Psoas muscle (tissue), 8 donors: ENCODE results near the gene SMCO4. TPM values are rescaled to one million over a fixed set of nuclear protein-coding genes. Genes with fewer than 3 reads are reported as not detected.

ENCODE experiments used
- ATAC-seq, 4 donors: fragments of 200-7000 bp; cut with Tn5 transposase; one replicate each; pipeline ENCODE4 v1.9.1; 2020; ENCODE audit warnings: moderate library complexity in 3 of 4, mild to moderate bottlenecking in 2 of 4
- DNase-seq, 2 donors: peaks; one replicate each; pipeline ENCODE4 v3.0.0-alpha.2; 2020
- H3K27ac ChIP-seq: fragments of 200-600 bp; one replicate; pipeline ENCODE4 v1.8.0; 2022
- H3K27me3 ChIP-seq, 3 donors: fragments of 200-600 bp in 1 of 3; one replicate each; pipeline versions ENCODE4 v1.6.1 to v1.8.0; 2013 to 2022; ENCODE audit warnings: low read length in 2 of 3, mild to moderate bottlenecking in 2 of 3, moderate library complexity in 1 of 3; ENCODE audit not compliant: insufficient read depth in 3 of 3
- H3K36me3 ChIP-seq, 2 donors: fragments of 200-600 bp in 1 of 2; one replicate each; pipeline versions ENCODE4 v1.6.1 to v1.8.0; 2013 to 2022; ENCODE audit warnings: low read depth in 1 of 2, mild to moderate bottlenecking in 1 of 2, moderate library complexity in 1 of 2; ENCODE audit not compliant: insufficient read depth in 1 of 2
- H3K4me1 ChIP-seq: fragments of 200-600 bp; one replicate; pipeline ENCODE4 v1.8.0; 2022
- H3K4me3 ChIP-seq: fragments of 200-600 bp; one replicate; pipeline ENCODE4 v1.8.0; 2022; ENCODE audit warnings: mild to moderate bottlenecking
- H3K9me3 ChIP-seq: fragments of 200-600 bp; one replicate; pipeline ENCODE4 v1.8.0; 2022
- WGBS, 3 donors: extraction: QIAGEN DNeasy Blood & Tissue Kit; methylation state at CpG; one replicate each; pipeline versions ENCODE4 v1.1.6 to v1.1.7; 2013; 5-methylcytosine and 5-hydroxymethylcytosine counted together
- intact Hi-C, 2 donors: fragments of 100-400 bp; cut with DNase I; formaldehyde crosslinking; loops; one replicate each; pipeline versions ENCODE4 v1.11.0 to v1.14.2; 2022
- polyA plus RNA-seq, 3 donors: library from polyadenylated mRNA; stranded (reverse); fragments of 200-250 nt; gene quantifications; one replicate each; pipeline ENCODE4 v1.2.3, GENCODE V29; 2013
- total RNA-seq, 4 donors: library from RNA; stranded (reverse); fragmentation: NEBNext Ultra II Directional in 2 of 4; extraction: Animal tissue kit (Norgen Biotek cat#: 25700) in 2 of 4; gene quantifications; one replicate each; pipeline versions ENCODE4 v1.2.1 to v1.2.4, GENCODE V29; 2021 to 2023
- TF ChIP-seq, protein P1 (sequence below): fragments of 200-600 bp; IDR thresholded peaks from one replicate; pipeline ENCODE4 v1.8.0; 2022; ENCODE audit warnings: antibody characterized with exemption
- donor health status: healthy with polysubstance abuse.
- donor health status: DM: no; HTN: no; CAD: no; lungs with moderate emphysema.
- donor health status: Bipolar disorder and iron deficiency.
- donor health status: healthy.
- donor health status: DM: yes; HTN: yes; CAD: no.
- donor health status: DM: no; HTN: no; CAD: no.
- donor health status: DM: no; HTN: no; CAD: no.
- donor health status: DM: yes; HTN: yes; CAD: no.

The SMCO4 gene
- total and polyA plus RNA-seq, 7 donors: 3.5 to 21.8 (median 8.6) TPM

DNA sequence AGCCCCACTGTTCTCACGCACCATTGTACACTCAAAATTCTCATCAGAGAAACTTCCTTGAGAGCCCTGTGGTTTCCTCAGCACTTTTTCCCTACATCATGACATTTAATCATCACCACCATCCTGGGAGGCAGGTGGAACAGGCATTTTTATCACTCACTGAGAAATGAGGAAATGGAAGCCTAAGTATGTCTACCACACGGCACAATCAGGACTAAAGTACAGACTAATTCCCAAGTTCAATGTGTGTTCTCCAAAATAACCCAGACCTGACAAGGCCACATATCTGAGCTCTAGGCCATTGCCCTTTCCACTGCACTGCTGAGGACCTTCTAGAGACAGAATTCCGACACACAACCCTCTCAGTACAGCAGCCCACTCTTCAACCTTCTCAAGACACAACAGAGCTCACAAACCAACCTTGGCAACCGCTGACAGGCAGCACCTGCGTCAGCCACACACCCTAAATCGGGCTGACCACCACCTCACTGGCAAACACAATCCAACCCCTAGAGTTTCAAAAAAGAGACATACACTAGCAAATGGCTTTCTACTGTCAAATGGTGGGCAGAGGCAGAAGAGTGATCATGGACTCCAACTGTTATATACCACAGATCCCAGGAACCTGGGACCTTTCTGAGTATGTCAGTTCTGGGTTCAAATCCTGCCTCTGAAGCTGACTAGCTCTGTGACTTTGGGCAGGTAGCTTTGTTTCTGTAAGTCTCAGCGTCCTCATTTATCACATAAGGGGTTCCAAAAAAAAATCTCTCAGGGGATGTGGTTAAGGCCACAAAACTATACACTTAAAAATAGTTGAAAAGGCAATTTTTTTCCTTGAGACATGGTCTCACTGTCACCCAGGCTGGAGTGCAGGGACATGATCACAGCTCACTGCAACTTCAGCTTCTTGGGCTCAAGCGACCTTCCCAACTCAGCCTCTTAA is 16.3 kb downstream of the SMCO4 start:
- WGBS, 3 donors: 84 to 88% (median 85%) methylated on average over 8 of the region's 8 CpGs
- no peaks in the 10 kb centered on the region for H3K27me3 ChIP-seq
- no peak for ATAC-seq
- TF ChIP-seq, protein P1, sequence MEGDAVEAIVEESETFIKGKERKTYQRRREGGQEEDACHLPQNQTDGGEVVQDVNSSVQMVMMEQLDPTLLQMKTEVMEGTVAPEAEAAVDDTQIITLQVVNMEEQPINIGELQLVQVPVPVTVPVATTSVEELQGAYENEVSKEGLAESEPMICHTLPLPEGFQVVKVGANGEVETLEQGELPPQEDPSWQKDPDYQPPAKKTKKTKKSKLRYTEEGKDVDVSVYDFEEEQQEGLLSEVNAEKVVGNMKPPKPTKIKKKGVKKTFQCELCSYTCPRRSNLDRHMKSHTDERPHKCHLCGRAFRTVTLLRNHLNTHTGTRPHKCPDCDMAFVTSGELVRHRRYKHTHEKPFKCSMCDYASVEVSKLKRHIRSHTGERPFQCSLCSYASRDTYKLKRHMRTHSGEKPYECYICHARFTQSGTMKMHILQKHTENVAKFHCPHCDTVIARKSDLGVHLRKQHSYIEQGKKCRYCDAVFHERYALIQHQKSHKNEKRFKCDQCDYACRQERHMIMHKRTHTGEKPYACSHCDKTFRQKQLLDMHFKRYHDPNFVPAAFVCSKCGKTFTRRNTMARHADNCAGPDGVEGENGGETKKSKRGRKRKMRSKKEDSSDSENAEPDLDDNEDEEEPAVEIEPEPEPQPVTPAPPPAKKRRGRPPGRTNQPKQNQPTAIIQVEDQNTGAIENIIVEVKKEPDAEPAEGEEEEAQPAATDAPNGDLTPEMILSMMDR: no peak
- no peaks in the 10 kb centered on the region for H3K36me3 ChIP-seq
- DNase-seq: no peak
- H3K27ac ChIP-seq: peak overlapping the region; percentile 70
- H3K4me1 ChIP-seq: peaks cover 57% of the 10 kb centered on the region
- no peaks in the 10 kb centered on the region for H3K9me3 ChIP-seq
- no peak overlapping the region for H3K4me3 ChIP-seq
- intact Hi-C loops: no loop called here

GRCh38 chr11:93526346-93526633 is 16.9 kb downstream of the SMCO4 start:
- TF ChIP-seq, protein P1: no peak
- intact Hi-C loops: no loop called here
- 39 to 52% (median 48%) methylated on average over 3 of the region's 3 CpGs for WGBS, 3 donors

DNA sequence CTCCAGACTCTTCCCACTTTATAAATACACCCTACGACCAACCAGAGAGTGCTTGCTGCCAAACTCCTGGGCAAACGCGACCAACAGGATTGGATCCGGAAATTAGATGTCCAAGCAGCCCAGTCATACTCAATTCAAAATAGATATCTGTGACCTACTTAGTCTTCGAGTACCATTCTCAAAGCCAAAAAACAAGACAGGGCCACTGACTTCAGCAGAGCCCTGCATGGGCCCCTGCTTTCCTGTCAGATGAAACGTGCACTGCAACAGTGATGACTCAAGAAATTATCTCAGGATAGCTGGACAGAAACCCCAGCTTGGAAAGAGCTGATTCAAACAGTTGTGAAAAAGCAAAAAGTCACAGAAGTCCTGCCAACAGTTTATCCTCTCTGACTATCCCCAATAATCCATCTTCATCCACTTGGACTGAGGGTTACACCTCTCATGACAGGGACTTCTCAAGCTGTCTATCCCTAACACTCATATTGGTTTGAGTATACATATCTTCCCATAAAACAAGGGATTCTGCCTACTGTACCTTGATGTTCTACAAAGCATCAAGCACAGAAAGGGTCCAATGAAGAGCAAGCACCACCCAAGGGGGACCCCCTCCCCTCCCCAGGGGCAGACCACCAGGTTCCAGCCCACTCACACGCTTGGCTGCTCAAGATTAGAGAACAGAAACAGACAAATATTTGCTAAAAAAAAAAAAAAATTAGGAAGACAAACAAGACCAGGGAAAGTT is 17.4 kb downstream of the SMCO4 start:
- DNase-seq (peak; percentile 30 to 70), ATAC-seq (peak; percentile 80 to 87 (median 82))
- Histone ChIP-seq H3K4me3 (no peak overlapping the region), H3K36me3 (no peaks in the 10 kb centered on the region), H3K9me3 (no peaks in the 10 kb centered on the region), H3K27me3 (no peaks in the 10 kb centered on the region), H3K4me1 (peaks cover 57% of the 10 kb centered on the region), H3K27ac (peak overlapping the region; percentile 70)
- TF ChIP-seq, protein P1: no peak
- intact Hi-C loops: no loop called here
- 27 to 39% (median 32%) methylated on average over 7 of the region's 7 CpGs for WGBS, 3 donors

More at GRCh38 chr11:93526346-93526633, 16.9 kb downstream of the SMCO4 start:
- ATAC-seq (no peak), DNase-seq (no peak)
- Histone ChIP-seq H3K4me3 (no peak overlapping the region), H3K27ac (peak overlapping the region; percentile 70), H3K27me3 (no peaks in the 10 kb centered on the region), H3K4me1 (peaks cover 57% of the 10 kb centered on the region), H3K9me3 (no peaks in the 10 kb centered on the region), H3K36me3 (no peaks in the 10 kb centered on the region)

GRCh38 chr11:93524858-93525257 is 18.3 kb downstream of the SMCO4 start:
- H3K36me3 ChIP-seq: no peaks in the 10 kb centered on the region
- DNase-seq (no peak), ATAC-seq (no peak)
- peaks cover 49% of the 10 kb centered on the region for H3K4me1 ChIP-seq
- H3K9me3 ChIP-seq: no peaks in the 10 kb centered on the region
- 67 to 86% (median 84%) methylated on average over 2 of the region's 2 CpGs for WGBS, 3 donors
- intact Hi-C loops: no loop called here
- TF ChIP-seq, protein P1: no peak
- no peak overlapping the region for H3K4me3 ChIP-seq
- H3K27ac ChIP-seq: peak overlapping the region; percentile 70
- no peaks in the 10 kb centered on the region for H3K27me3 ChIP-seq
